Skeletal muscle tissue (tissue), 4 donors: ENCODE data around the gene TAF4. TPM values are rescaled to one million over a fixed set of nuclear protein-coding genes. Genes with fewer than 3 reads are reported as not detected.
A peak's percentile ranks its signal among the peaks of the same experiment; 100 is the strongest.

Source experiments
- H3K27ac ChIP-seq: one replicate; pipeline ENCODE4 v1.7.0; 2013; ENCODE audit warnings: mild to moderate bottlenecking, low read depth, low read length, inconsistent platforms
- H3K27me3 ChIP-seq, 3 donors: one replicate each; pipeline ENCODE4 v1.7.0; 2013; ENCODE audit warnings: low read length in 3 of 3; ENCODE audit not compliant: control insufficient read depth in 3 of 3, insufficient read depth in 3 of 3
- H3K36me3 ChIP-seq, 3 donors: one replicate each; pipeline ENCODE4 v1.7.0; 2013; ENCODE audit warnings: low read length in 3 of 3; ENCODE audit not compliant: control insufficient read depth in 3 of 3, insufficient read depth in 3 of 3
- H3K4me1 ChIP-seq, 3 donors: one replicate each; pipeline ENCODE4 v1.7.0; 2013; ENCODE audit warnings: low read length in 3 of 3, mild to moderate bottlenecking in 3 of 3; ENCODE audit not compliant: control insufficient read depth in 3 of 3, insufficient read depth in 3 of 3
- H3K4me3 ChIP-seq, 3 donors: one replicate each; pipeline ENCODE4 v1.7.0; 2013; ENCODE audit warnings: low read length in 3 of 3
- H3K9ac ChIP-seq, 3 donors: one replicate each; pipeline ENCODE4 v1.7.0; 2013; ENCODE audit warnings: low read length in 3 of 3, mild to moderate bottlenecking in 3 of 3, moderate library complexity in 2 of 3, low read depth in 1 of 3
- H3K9me3 ChIP-seq, 3 donors: one replicate each; pipeline ENCODE4 v1.7.0; 2013; ENCODE audit warnings: low read length in 3 of 3; ENCODE audit not compliant: control insufficient read depth in 3 of 3
- total RNA-seq: library from RNA; depleted of rRNA; stranded (reverse); fragments of >200 nt; gene quantifications from one replicate; pipeline ENCODE4 v1.2.3, GENCODE V29; 2014
- donor health status: Osteomylitis.

Gene TAF4
- total RNA-seq, 1 donor from 2014 or later, result 4.2 TPM

DNA sequence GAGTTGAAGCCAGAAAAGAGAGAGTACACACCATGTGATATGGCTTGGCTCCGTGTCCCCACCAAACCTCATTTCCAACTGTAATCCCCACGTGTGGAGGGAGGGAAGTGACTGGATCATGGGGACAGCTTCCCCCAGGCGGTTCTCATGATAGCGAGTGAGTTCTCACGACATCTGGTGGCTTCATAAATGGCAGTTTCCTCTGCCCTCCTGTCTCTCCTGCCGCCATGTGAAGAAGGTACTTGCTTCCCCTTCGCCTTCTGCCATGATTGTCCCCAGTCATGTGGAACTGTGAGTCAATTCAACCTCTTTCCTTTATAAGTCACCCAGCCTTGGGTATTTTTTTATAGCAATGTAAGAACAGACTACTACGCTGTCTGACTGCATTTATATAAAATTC, 40.3 kb downstream of the TAF4 start:
- no peaks in the 10 kb centered on the region for H3K36me3 ChIP-seq
- peaks cover 37 to 55% (median 53%) of the 10 kb centered on the region in 3 donors for H3K4me1 ChIP-seq
- H3K9me3 ChIP-seq, result no peaks in the 10 kb centered on the region
- no peaks in the 10 kb centered on the region for H3K27me3 ChIP-seq
- H3K27ac ChIP-seq, result peak overlapping the region; percentile 29
- peak overlapping the region in 1 of 3 donors; percentile 54 for H3K9ac ChIP-seq
- H3K4me3 ChIP-seq, result peak overlapping the region in 1 of 3 donors; percentile 13

DNA sequence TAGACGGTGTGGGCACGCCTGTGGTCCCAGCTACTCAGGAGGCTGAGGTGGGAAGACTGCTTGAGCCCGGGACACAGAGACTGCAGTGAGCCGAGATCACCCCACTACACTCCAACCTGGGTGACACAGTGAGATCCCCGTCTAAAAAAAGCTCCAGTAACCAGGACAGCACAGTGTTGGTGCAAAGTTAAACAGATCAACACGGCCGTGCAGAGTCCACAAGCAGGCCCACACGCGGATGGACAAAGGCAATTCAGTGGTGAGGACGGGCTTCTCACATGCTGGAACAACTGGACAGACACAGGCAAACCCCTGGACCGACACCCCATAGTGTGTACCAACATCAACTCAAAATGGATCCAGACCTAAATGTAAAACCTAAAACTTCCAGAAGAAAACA, 41.7 kb downstream of the TAF4 start:
- Histone ChIP-seq H3K27me3 (no peaks in the 10 kb centered on the region), H3K9ac (no peak overlapping the region), H3K9me3 (no peaks in the 10 kb centered on the region), H3K27ac (no peak overlapping the region), H3K4me1 (peaks cover 43 to 70% (median 68%) of the 10 kb centered on the region in 3 donors), H3K36me3 (no peaks in the 10 kb centered on the region), H3K4me3 (no peak overlapping the region)

DNA sequence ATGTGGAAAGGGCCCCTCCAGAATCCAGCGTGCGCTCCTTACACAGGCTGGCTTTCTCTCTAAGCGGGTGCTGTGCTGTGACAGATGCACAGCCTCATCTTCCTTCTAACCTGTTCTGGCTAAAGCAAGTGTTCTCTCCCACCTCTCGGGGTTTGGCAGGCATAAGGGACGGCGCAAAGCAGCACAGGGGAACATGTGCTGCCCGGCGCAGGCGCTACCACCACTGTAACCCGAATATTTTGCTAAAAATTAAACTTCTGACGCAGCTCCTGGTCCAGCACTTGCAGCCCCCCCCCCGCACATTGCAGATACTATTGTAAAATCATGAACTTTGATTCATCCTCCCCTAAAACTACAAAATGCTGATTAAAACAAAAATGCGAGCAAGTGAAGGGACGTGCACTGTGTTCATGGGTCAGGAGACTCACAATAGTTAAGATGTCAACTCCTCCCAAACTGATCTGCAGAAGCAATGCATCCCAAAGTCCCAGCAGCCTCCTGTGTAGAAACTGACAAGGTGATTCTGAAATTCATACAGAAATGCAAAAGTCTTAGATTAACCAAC, 43.0 kb downstream of the TAF4 start:
- no peaks in the 10 kb centered on the region for H3K36me3 ChIP-seq
- H3K27me3 ChIP-seq, result no peaks in the 10 kb centered on the region
- no peak overlapping the region for H3K27ac ChIP-seq
- H3K4me1 ChIP-seq, result peaks cover 48 to 81% (median 74%) of the 10 kb centered on the region in 3 donors
- H3K9ac ChIP-seq, result peak overlapping the region in 2 of 3 donors; percentile 6 to 19
- H3K9me3 ChIP-seq, result no peaks in the 10 kb centered on the region
- no peak overlapping the region for H3K4me3 ChIP-seq

- H3K27me3 ChIP-seq, result no peaks in the 10 kb centered on the region
- H3K36me3 ChIP-seq, result no peaks in the 10 kb centered on the region
- no peak overlapping the region for H3K27ac ChIP-seq
- peaks cover 48 to 75% (median 70%) of the 10 kb centered on the region in 3 donors for H3K4me1 ChIP-seq
- H3K4me3 ChIP-seq, result no peak overlapping the region
- no peaks in the 10 kb centered on the region for H3K9me3 ChIP-seq
- H3K9ac ChIP-seq, result peak overlapping the region in 2 of 3 donors; percentile 6 to 19
Observed at GRCh38 chr20:62021793-62022385, 43.8 kb downstream of the TAF4 start.

- H3K27ac ChIP-seq, result no peak overlapping the region
- H3K4me1 ChIP-seq, result peaks cover 41 to 71% (median 64%) of the 10 kb centered on the region in 3 donors
- H3K4me3 ChIP-seq, result peak overlapping the region; percentile 0 to 37 (median 35)
Observed at GRCh38 chr20:62020935-62021701, 44.6 kb downstream of the TAF4 start.

GRCh38 chr20:62019881-62020492, 45.7 kb downstream of the TAF4 start:
- no peaks in the 10 kb centered on the region for H3K27me3 ChIP-seq
- H3K4me3 ChIP-seq, result peak overlapping the region in 2 of 3 donors; percentile 23 to 35
- H3K9ac ChIP-seq, result peak overlapping the region; percentile 20 to 33 (median 32)
- no peaks in the 10 kb centered on the region for H3K9me3 ChIP-seq
- H3K36me3 ChIP-seq, result no peaks in the 10 kb centered on the region
- H3K27ac ChIP-seq, result peak overlapping the region; percentile 23
- peaks cover 33 to 59% (median 53%) of the 10 kb centered on the region in 3 donors for H3K4me1 ChIP-seq

More at GRCh38 chr20:62020935-62021701, 44.6 kb downstream of the TAF4 start:
- Histone ChIP-seq H3K27me3 (no peaks in the 10 kb centered on the region), H3K36me3 (no peaks in the 10 kb centered on the region), H3K9me3 (no peaks in the 10 kb centered on the region), H3K9ac (peak overlapping the region in 2 of 3 donors; percentile 25 to 33)

GRCh38 chr20:62019144-62019805, 46.4 kb downstream of the TAF4 start:
- H3K27ac ChIP-seq, result peak overlapping the region; percentile 23

GRCh38 chr20:62018437-62019143, 47.1 kb downstream of the TAF4 start:
- H3K9me3 ChIP-seq, result no peaks in the 10 kb centered on the region
- no peak overlapping the region for H3K4me3 ChIP-seq
- peak overlapping the region; percentile 23 for H3K27ac ChIP-seq
- peak overlapping the region in 1 of 3 donors; percentile 57 for H3K9ac ChIP-seq
- H3K36me3 ChIP-seq, result peaks cover under 1 to 2% (median 1%) of the 10 kb centered on the region in 3 donors
- H3K4me1 ChIP-seq, result peaks cover 33 to 57% (median 46%) of the 10 kb centered on the region in 3 donors
- no peaks in the 10 kb centered on the region for H3K27me3 ChIP-seq

More at GRCh38 chr20:62019144-62019805, 46.4 kb downstream of the TAF4 start:
- Histone ChIP-seq H3K9me3 (no peaks in the 10 kb centered on the region), H3K36me3 (no peaks in the 10 kb centered on the region), H3K4me3 (peak overlapping the region in 1 of 3 donors; percentile 6), H3K4me1 (peaks cover 33 to 57% (median 50%) of the 10 kb centered on the region in 3 donors), H3K27me3 (no peaks in the 10 kb centered on the region), H3K9ac (peak overlapping the region in 2 of 3 donors; percentile 38 to 57)
